Measurements from ENCODE around the gene VIL1.

The VIL1 gene

DNA sequence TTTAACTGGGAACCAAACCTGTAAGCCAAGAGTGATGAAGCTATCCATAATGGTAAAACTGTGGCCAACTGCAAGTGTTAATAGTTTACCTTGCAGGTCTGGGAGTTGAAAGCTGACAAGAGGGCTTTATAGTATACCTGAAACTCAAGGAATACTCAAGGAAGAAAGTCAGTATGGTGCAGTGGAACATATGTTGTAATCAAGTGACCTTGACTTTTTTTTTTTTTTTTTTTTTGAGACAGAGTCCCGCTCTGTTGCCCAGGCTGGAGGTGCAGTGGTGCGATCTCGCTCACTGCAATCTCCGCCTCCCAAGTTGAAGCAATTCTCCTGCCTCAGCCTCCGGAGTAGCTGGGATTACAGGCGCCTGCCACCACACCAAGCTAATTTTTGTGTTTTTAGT is 27.6 kb downstream of the VIL1 start:
- DNase-seq = no peak

DNA sequence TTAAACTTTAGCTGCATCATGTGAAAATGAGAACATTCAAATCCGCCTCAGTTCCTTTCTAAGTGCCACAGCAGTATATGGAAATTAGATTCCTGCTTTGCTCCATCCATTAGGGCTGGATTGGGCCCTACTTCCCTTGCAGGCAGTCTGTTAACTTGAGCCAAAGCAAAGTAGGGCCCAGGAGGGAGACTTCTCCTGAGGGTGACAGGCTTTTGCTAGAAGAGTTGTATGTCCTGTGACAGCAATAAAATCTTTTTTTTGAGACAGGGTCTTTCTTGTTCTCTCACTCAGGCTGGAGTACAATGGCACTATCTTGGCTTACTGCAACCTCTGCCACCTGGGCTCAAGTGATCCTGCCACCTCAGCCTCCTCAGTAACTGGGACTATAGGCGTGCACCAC is 28.1 kb downstream of the VIL1 start:
- no peak for DNase-seq

DNA sequence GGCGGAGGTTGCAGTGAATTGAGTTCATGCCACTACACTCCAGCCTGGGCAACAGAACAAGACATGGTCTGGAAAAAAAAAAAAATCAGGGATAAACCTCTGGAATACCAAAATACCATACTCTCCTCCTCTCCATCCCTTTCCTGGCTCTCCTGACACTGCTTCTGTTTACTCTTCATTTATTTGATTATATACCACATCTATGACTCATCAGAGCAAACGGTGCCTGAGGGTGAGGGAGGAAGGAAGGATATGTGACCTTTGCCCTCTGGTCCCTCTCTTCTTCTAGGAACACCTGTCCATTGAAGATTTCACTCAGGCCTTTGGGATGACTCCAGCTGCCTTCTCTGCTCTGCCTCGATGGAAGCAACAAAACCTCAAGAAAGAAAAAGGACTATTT is 30.0 kb downstream of the VIL1 start:
- no peak for DNase-seq

DNA sequence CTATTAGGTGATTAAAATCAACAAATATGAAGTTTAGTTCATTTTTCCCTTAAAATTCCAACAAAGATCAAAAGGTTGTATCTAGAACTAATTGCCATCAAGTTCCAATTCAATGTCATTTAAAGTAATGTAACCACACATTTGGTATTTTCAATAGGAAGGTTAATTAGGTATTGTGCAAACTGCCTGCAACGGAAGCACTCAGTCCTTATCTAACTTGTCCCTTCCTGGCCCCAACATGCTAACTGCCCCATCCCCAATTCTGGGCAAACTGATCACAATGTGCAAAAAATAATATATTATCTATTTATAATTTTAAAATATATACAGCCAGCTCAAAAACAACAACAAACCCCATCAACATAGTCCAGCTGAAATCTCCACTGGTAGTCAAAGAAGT is 33.2 kb downstream of the VIL1 start:
- no peak for DNase-seq

DNA sequence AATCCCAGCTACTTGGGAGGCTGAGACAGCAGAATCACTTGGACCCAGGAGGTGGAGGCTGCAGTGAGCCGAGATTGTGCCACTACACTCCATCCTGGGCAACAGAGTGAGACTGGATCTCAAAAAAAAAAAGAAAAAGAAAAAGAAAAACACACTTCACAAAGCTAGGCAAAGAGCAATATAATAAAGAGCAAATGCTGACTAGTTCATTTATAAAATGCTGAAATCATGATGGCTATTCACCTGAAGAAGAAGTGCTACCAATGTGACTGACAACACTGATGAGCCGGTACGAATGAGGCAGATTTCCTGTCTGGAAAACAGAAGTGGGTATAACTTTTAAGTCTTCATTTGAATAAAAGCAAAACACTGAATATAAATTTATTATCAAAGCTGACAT is 37.9 kb downstream of the VIL1 start:
- DNase-seq = no peak

DNA sequence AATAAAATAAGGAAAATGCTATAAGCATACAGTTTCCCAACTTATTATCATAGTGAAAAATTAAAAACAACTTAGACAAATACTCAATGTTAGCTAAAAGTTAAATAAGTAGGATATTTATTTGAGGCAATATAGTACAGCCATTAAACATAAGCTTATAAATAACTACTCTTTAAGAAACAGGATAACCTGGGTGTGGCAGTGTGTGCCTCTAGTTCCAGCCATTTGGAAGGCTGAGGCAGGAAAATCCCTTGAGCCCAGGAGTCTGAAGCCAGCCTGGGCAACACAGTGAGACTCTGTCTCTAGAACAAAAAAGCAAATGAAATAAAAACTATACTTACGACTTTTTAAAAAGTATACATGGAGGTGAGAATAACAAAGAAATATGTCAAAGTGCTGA is 39.7 kb downstream of the VIL1 start:
- DNase-seq = no peak

DNA sequence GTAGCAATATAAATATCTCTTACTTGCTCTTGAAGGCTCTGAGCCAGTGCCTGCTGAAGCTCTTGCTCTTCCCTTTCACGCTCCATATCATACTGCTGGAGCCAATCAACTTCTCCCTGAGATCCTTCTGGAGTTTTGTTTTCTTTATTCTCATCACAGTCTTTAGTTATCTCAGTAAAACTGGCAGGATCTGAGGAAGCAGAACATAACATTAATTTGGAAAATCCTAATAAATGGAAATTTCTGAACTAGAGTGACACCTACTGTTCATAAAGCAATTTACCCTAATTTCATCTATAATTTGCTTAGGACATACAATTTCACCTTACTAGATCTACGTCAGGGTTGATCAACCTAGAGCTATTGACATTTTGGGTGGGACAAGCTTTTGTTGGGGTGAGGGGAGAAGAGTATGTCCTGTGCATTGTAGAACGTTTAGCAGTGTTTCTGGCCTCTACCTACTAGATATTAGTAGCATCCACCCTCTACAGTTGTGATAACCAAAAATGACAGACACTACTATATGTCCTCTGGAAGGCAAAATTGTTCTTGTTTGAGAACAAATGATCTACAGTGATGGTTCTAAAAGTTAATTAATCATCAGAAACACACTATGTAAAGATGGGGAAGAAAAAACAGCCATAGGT is 47.2 kb downstream of the VIL1 start:
- DNase-seq = no peak

DNA sequence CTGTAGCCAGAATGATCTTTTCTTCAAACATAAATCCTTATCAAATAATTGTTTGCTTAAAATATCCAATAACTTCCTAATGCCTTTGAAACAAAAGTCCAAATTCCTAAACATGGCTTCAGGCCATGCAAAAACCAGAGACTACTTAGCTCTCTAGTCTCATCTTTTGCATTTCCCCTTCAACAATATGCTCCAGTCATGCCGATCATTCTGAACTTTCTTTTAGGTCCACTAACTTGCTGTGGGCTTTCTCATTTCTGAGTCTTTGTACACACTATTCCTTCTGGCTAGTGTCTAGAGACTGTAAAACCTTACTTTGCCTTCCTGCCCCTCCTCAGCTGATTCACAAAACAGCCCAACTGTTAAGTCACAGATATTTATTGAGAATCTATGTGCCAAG is 51.5 kb downstream of the VIL1 start:
- no peak for DNase-seq

DNA sequence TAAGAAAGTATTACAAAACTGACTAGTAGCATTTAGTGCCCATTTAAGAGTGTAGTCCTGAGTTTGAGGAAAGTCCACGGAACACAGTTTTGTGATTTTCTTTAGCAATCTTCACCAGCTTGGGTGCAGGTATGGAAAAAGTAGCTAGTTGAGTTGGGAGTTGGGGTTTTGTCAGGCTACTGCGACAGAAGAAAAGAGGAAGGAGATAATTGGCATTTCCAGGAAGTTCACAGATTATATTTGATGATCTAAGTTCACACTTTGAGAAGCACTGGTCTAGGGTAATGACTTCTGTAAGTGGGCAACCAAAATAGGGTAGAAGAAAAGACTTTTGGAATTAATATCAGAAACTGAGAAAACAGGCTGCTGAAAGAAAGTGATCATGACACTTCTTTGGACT is 52.1 kb downstream of the VIL1 start:
- DNase-seq = no peak

DNA sequence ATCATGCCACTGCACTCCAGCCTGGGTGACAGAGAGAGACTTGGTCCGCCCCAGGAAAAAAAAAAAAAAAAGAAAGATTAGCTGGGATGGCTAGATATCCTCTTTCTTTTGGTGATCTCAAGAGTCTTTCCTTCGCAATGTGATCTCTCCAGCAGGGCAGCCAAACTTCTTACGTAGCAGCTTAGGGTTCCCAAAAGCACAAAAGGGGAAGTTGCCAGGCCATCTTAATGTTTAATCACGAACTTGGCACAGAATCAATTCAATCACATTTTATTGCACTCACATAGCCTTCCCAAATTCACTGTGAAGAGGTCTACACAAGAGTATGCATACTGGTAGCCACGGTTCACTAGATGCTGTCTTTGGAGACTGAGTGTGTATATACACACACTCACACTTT is 53.1 kb downstream of the VIL1 start:
- no peak for DNase-seq

DNA sequence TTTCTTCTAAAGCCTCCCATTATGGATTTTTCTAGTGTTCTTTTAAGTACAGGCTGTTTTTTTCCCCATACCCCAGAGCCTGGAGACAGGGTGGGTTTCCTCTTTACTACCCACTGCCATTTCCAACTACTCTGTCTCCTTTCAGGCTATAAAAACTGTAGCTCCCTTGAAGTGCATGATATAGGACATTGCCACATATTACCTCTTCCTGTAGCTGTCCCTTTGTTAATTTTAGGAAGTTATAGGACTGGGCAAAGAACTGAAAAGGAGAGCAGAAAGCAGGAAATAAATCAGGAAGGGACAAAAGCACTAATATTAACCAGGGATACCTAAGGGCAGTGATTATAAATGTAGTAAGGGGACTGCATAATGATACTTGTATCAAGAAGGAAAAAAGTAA is 54.1 kb downstream of the VIL1 start:
- no peak for DNase-seq

DNA sequence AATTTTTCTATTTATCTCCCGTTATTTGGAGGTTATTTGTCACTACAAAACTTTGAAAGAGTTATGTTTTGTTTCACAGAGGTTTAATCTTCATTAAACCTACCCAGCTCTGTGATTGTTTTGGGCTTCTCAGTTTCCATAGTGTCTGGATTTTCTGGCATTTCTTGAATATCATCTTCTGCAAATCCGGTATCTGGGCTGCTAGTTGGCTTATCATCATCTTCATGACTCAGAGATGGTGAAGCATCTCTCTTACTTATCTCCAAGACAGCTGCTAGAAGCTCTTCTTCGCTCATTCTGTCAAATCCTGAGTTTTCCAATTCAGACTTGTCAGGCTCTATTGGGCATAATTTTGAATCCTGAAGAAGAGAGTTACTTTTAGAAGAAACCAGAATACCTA is 55.6 kb downstream of the VIL1 start:
- no peak for DNase-seq

DNA sequence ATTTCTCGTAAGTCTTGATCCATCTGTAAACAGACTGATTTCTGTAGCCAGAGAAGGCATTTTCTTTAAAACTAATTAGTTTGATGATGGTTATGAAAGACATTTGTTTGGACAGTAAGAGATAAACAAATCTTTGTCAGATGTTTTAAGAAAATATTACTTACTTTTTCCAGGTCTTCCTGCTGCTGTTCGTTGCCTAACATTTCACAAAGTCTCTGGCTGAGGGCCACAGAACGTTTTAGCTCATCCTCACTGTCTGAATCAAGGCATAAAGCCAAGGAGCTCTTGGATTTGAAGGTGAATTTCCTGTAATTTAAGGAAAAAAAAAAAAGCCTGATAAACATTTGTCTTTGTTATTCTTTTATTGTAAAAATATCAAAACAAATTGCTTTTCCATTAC is 57.8 kb downstream of the VIL1 start:
- no peak for DNase-seq

DNA sequence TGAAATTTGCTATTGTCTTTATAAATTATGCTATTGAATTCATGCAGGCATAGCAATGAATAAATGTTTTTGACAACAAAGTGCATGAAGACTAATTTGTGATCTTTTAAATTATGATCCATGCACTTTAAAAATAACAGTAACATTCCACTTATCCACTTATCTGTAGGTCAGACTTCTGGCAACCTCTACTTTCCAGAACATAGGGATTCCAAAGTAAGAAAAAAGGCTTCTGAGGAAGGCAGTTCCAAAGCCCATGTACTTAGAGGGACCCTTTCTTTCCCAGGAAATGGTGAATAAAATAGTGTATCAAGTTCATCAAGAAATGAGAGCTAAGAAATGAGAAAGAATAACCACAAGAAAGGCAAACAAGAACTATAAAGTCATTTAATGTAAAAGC is 58.3 kb downstream of the VIL1 start:
- DNase-seq = no peak

DNA sequence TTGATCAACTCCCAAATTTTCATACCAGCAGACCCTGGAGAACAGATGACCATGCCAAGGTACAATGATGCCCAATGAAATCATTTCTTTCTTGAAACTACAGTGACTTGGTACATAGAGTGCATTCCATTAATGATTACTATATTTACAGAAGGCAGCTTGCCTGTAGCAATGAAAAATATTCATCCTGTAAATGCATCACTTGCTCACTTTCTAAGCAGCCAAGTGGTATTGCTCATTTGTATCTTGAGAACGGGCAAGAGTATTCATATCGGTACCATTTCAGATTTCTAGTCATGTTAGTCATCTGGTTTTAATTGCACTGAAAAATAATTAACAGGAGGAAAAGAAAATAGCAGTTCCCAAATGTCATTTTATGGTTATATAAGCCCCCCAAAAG is 59.6 kb downstream of the VIL1 start:
- DNase-seq = no peak

DNA sequence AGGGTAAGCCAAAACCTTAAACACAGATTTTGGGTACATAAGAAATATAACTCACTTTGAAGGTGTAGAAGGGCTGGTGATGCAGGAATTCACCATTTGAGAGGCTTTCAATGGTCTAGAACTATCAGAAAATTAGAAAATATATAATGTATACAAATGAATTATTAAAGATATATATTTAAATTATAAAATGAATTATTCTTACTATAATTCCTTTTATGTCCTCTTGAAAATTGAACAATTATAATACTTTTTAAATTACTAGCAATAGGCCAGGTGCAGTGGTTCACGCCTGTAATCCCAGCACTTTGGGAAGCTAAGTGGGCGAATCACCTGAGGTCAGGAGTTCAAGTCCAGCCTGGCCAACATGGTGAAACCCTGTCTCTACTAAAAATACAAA is 60.7 kb downstream of the VIL1 start:
- DNase-seq = no peak

DNA sequence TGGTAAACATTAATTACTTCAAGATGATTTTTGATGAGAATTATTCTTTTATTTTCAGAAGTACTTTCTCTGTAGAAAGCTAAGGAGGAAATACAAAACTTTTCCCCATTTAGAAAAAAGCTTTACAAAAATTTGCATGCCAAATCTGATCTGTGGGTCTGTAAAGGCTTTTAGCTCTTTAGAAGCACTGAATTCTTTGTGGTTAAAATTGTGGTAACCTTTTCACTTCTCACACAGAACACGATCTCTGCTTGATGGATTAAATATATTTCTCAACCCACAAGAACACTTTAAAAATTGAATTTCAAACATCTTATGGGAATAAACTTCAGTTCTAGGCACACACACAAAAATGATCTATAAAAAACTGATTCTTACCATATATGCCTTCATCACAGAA is 63.7 kb downstream of the VIL1 start:
- DNase-seq = no peak

DNA sequence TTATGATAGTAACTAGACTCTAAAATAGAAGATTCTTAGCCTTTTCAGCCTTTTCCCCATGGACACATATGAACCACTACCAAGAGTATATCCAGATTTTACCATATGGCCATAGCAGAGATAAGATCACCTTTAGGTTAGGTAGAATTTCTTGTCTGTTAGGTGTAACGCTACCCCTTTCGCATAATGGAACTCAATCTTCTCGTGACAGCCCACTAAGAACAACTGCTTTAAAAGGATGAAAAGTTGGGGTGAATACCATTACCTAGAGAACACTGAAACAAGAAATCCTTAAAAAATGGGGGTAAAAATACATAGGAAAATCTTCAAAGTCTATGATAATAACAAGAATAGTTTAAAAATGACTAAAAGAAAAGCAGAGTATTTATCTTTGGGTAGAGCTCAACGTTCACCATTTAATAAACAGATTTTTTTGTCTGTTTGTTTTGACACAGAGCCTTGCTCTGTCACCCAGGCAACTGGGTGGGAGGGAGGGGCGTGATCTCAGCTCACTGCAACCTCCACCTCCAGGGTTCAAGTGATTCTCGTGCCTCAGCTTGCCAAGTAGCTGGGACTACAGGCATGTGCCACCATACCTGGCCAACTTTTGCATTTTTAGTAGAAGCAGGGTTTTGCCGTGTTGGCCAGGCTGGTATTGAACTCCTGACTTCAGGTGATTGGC is 67.2 kb downstream of the VIL1 start:
- DNase-seq = no peak

DNA sequence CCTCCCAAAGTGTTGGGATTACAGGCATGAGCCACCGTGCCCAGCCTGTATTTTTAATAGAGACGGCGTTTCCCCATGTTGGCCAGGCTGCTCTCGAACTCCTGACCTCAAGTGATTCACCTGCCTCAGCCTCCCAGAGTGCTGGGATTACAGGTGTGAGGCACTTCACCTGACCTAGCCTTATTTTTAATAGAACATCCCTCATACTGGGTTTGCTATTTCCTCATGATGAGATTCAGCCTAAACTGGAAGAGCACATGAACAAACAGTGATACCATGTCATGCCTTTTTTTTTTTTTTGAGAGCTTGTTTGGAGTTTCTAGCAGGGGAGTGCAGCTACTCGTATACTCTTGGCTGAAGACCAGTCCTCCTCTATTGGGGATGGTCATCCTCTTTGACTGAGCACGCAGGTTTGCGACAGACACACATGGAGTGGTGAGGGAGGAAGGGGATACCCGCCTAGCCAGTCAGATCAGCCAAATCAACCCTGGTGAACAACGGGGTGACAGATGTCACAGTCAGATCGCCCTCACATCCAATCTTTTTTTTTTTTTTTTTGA is 81.7 kb downstream of the VIL1 start:
- DNase-seq = no peak

DNA sequence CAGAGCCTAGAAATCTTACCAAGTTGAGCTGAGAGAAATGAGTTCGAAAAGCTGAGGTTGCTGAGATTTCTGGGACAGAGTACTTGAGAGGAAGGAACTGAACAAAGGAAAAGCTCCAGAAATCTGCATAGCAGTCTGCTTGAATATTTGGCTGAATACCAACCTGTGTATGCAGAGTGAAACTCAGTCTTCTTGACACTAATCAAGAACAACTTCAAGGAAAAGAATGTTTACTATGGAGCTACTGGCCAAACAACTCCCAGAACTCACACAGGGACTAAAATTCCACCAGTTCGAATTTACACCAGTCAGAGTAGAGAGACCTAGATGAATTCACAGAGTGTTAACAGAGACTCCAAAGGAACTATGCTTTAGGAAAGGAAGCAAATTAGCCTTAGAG is 82.7 kb downstream of the VIL1 start:
- DNase-seq = no peak

All from stimulated activated CD8-positive, alpha-beta memory T cell treated with anti-CD3 and anti-CD28 coated beads, Interleukin-4, amount 100 ng/mL, for 48 hours (primary cell).